Retina (tissue), 1 donor: ENCODE measurements around the gene TBX18.
A peak's percentile ranks its signal among the peaks of the same experiment; 100 is the strongest.

ENCODE experiments used
- DNase-seq: peaks from one replicate; pipeline ENCODE4 v3.0.0-alpha.2; 2016

The TBX18 gene

DNA sequence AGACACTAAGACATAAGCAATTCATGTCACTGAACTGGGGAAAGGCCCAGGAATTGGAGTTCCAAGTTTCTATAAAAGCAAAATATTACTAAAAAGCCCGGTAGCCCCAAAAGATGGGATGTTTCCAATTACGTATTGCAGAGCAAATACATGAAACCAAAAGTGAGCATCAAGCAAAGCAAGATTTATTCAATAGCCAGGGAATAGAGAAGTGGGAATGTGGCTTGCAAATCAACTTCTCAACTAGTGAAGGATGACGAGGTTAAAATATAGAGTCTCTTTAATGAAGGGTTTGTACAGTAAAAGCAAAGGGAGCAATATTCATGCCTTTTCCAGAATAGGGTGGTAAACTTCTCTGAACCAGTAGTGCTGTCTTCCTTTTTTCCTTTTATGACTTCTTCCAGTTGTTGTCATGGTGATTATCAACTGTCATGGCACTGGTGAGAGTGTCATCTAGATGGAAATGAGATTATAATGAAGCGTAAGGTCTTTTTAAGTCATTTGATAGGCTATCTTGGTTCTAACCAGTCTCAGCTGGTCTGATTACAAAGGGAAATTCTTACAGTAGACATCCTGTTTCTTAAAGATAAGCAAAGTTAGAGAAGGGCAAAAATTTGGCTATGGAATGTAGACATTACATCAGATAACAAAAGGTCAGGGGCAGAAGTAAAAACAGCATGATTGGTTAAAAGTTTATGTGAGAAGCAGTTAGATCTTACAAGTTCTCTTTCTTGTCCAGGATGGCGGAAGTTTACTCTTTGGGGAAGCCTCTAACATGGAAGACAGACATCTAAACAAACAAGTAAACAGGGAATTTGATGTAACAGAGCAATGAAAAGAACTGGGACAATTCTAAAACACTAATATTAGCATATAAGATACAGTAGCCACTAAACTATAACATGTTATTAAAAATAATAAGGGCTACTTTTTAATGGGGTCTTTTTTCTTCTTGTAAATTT, 96.9 kb downstream of the TBX18 start:
- DNase-seq: no peak

DNA sequence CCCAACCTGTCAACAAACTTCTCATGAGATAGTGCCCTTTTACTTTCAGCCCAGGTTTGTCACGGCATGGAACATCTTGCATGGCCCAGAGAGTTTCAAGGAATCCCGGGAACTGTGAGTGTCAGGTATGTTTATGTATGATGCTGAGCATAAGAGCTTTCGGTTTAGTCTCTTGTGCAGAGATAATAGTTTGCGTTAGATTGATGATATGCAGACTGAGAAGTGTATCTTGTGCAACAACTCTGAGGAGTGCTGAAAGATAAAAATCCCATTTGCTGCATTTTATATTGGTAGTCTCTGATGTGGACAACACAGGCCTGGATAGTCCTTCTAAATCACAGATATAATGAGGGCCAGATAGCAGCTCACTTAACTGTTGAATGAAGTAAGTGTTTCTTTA, 99.0 kb downstream of the TBX18 start:
- DNase-seq: no peak

DNA sequence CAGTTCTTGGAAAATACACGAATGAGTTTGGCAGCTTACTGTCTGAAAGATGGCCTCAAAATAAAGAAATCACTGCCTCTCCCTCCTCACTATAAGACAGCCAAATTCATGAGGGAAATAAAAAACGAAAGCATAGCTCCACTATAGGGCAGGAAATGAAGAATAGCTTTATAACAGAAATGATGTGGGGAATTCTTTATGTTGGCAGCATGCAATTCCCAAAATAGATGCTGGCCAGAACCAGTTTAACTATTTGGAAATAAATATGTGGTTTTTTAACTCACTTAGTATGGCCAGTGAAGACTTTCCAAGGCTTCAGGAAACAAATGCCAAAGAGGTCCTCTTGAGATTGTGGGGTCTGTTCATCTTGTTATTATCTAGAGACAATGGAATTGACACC, 100.5 kb downstream of the TBX18 start:
- DNase-seq: no peak

GRCh38 chr6:84657486-84657885, 106.9 kb downstream of the TBX18 start:
- no peak for DNase-seq

DNA sequence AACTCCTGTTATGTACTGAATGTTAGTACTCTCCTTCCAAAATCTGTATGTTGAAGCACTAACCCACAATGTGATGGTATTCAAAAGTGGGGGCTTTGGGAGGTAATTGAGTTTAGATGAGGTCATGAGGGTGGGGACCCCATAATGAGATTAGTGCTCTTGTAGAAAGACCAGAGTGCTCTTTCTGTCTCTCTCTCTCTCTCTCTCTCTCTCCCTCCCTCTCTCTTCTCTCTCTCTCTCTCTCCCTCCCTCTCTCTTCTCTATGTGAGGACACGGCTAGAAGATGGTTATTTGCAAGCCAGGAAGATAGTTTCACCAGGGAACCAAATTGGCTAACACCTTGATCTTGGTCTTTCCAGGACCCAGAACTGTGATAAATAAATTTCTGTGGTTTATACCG, 107.4 kb downstream of the TBX18 start:
- no peak for DNase-seq

- no peak for DNase-seq
These were observed 111.3 kb downstream of the TBX18 start for GRCh38 chr6:84653027-84653551.

DNA sequence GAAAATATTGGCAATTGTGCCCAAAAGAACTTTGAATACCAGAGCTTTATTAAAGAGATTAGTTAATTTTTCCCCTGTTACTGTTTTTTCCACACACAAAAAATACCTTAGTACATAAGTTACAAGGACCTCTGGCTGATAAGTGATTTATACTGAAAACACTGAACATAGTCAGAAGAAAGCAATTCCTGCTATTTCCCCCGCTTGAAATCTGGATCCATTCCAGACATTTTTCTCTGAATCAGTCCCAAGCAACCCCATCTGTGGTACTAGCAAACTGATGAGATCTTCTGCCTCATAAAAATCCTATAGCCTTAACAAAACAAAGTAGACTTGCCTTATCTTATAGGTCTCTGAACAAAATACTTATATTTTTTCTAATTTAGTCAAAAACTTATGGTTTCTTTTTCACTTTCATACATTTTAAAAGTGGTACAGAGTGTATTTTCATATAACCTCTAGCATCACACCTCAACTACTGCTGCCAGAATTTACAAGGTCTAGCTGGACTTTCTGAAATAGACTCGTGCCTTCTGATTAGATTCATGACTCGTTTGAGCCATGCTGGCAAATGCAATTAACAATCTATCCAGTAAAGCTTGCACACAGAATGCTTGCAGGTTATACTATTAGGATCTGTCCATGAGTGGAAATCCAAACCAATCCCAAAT, 111.9 kb downstream of the TBX18 start:
- no peak for DNase-seq

- DNase-seq: no peak
These were observed 112.8 kb downstream of the TBX18 start for GRCh38 chr6:84651583-84651982.

DNA sequence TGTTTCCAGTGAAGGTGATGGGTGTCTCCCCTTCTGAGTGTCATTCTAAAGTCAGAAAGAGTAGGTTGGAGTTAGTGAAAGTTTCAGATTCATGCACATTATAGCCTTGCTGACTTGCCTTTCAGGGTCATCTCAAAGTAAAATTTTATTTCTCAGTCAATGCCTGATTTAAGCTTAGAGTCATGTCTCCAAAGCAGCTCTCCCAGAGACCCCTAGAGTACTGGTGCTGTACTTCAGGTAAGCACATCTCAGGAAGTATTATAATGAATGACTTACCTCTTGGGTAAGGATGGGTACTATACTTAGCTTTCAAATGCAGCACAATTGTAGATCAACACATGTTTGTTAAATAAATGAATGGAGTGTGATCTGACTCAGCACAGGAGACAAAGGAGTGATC, 116.0 kb downstream of the TBX18 start:
- DNase-seq: no peak

DNA sequence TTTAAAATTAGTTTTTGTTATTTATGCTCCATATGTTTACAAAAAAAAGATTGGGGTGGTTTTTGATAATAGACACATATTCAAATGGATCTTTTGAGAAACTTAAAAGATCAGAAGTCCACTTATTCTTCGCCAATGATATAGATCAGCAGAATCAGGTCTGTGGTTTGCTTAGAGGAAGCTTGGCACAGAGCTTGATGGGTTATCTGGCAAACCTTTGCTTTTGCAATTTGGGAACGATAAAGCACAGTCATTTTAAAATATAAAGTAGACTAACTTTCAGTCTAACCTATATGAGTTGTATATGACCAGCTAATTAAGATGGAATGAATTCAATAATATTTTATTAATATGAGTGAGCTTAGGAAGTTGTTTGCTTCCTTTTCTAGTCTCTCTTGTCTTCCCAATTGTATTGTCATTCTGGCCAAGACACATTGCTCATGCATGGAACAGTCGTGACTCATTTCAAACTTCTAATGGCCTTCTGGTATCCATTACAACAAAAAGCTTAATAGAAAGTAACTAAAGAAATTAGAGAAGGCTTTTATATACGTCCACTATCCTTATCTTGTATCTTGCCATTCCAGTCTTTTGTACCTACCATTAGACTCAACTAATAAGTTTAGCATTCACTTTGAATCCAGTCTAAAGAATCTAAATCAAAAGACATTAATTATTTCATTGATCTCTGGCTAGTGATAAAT, 118.7 kb downstream of the TBX18 start:
- no peak for DNase-seq

GRCh38 chr6:84645000-84645399, 119.4 kb downstream of the TBX18 start:
- DNase-seq: no peak

DNA sequence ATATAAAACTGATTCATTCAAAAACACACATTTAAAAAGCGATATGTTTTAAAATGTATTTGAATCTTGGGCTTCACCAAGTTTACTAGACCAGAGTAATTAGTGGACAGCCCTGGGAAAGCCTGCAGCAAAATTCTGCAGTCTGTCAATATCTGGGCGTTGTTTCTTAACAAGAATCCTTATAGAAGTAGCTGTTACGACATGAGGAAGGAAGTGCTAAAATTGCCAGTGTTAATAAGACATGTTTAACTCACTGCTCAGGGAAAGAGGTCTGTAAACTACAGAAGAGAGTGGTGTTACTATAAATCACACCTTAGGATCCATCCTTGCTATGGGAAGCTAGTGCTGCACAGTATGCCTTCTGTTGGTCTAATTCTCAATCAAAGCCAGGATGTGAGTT, 120.6 kb downstream of the TBX18 start:
- DNase-seq: peak; percentile 4

- DNase-seq: no peak
These were observed 123.3 kb downstream of the TBX18 start for GRCh38 chr6:84641076-84641475.

- DNase-seq: no peak
These were observed 125.0 kb downstream of the TBX18 start for GRCh38 chr6:84639396-84639795.

DNA sequence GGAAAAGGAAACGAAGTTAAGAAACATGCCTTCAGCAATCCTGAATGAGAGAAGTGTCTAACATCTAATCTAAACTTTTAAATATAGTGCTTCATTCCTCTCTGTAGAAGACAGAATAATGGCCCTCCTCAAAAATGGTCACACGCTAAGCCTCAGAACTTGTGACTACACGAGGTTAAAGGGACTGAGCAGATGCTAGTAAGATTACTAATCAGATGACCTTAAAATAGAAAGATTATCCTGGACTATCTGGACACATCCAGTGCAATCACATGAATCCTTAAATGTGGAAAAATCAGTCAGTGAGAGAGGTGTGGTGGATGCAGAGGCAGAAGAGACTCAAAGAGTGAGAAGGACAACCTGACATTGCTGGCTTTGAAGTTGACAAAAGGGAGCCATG, 126.1 kb downstream of the TBX18 start:
- no peak for DNase-seq
